Hepatocyte (in vitro differentiated cells): ENCODE data around the gene KCNN3.

ENCODE experiments used
- EZH2 ChIP-seq: fragments of 200-600 bp; sonication (generic); IDR thresholded peaks from 2 replicates; pipeline ENCODE4 v1.6.1; 2016; ENCODE audit warnings: antibody characterized with exemption, mild to moderate bottlenecking, borderline replicate concordance
- TF ChIP-seq, protein P1 (sequence below): fragments of 200-600 bp; sonication (generic); IDR thresholded peaks from 2 replicates; pipeline ENCODE4 v1.5.1; 2016; ENCODE audit warnings: antibody characterized with exemption, mild to moderate bottlenecking; ENCODE audit not compliant: poor library complexity

DNA sequence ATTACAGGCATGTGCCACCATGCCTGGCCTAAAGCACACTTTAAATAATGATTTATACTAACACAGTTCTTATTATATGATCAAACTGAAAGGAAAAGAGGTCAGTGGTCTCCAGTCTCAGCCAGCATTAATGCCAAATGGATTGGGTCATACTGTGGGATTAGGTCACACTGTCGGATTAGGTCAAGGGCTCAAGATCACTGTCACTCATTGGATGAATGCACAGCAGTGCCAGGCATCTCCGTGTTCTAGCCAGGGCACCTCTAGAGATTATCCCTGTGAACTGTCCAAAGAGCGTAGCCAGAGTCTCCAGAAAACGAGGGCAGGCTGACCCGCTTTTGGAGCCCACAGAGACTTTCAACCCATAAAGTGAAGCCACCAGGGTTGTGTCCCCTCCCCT is 70.9 kb downstream of the KCNN3 start:
- TF ChIP-seq, protein P1, sequence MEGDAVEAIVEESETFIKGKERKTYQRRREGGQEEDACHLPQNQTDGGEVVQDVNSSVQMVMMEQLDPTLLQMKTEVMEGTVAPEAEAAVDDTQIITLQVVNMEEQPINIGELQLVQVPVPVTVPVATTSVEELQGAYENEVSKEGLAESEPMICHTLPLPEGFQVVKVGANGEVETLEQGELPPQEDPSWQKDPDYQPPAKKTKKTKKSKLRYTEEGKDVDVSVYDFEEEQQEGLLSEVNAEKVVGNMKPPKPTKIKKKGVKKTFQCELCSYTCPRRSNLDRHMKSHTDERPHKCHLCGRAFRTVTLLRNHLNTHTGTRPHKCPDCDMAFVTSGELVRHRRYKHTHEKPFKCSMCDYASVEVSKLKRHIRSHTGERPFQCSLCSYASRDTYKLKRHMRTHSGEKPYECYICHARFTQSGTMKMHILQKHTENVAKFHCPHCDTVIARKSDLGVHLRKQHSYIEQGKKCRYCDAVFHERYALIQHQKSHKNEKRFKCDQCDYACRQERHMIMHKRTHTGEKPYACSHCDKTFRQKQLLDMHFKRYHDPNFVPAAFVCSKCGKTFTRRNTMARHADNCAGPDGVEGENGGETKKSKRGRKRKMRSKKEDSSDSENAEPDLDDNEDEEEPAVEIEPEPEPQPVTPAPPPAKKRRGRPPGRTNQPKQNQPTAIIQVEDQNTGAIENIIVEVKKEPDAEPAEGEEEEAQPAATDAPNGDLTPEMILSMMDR = no peak
- no peak for TF ChIP-seq EZH2
